ENCODE data around the gene CERCAM. TPM values are rescaled to one million over a fixed set of nuclear protein-coding genes. Genes with fewer than 3 reads are reported as not detected.

Gene CERCAM
- total RNA-seq, 1 donor, result 74.9 TPM

- TF ChIP-seq, protein P1, sequence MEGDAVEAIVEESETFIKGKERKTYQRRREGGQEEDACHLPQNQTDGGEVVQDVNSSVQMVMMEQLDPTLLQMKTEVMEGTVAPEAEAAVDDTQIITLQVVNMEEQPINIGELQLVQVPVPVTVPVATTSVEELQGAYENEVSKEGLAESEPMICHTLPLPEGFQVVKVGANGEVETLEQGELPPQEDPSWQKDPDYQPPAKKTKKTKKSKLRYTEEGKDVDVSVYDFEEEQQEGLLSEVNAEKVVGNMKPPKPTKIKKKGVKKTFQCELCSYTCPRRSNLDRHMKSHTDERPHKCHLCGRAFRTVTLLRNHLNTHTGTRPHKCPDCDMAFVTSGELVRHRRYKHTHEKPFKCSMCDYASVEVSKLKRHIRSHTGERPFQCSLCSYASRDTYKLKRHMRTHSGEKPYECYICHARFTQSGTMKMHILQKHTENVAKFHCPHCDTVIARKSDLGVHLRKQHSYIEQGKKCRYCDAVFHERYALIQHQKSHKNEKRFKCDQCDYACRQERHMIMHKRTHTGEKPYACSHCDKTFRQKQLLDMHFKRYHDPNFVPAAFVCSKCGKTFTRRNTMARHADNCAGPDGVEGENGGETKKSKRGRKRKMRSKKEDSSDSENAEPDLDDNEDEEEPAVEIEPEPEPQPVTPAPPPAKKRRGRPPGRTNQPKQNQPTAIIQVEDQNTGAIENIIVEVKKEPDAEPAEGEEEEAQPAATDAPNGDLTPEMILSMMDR (IDR thresholded peaks at IDR 0.05; ENCODE audit: insufficient read depth, low read length), result no peak
- DNase-seq (ENCODE audit: low read depth), result no peak
- H3K4me3 ChIP-seq (ENCODE audit: low read depth, low read length), result no peak overlapping the region
Observed at GRCh38 chr9:128424268-128424780, 3.7 kb downstream of the CERCAM start.

GRCh38 chr9:128428644-128429512 lies 8.2 kb downstream of the CERCAM start:
- no peak overlapping the region for H3K4me3 ChIP-seq (ENCODE audit: low read depth, low read length)
- TF ChIP-seq, protein P1 (IDR thresholded peaks at IDR 0.05; ENCODE audit: insufficient read depth, low read length), result no peak
- no peak for DNase-seq (ENCODE audit: low read depth)

- DNase-seq (ENCODE audit: low read depth), result no peak
- TF ChIP-seq, protein P1 (IDR thresholded peaks at IDR 0.05; ENCODE audit: insufficient read depth, low read length), result no peak
- H3K4me3 ChIP-seq (ENCODE audit: low read depth, low read length), result no peak overlapping the region
Observed at GRCh38 chr9:128429513-128430086, 8.9 kb downstream of the CERCAM start.

DNA sequence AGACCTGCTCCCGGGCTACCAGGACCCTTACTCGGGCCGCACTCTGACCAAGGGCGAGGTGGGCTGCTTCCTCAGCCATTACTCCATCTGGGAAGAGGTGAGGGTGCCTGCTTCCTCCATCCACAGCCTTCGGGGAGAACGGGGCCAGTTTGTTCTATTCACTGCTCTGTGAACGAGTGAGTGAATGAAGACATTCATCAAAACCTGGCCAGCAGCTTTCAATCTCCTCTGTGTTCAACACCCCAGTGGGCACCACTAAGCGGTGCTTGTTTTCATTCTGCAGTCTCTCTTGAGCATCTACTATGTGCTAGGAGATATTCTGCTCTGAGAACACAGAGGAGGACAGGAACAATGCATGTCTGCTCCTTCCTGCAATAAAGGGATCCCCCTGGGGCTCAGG lies 10.6 kb downstream of the CERCAM start:
- DNase-seq (ENCODE audit: low read depth), result no peak
- TF ChIP-seq, protein P1 (IDR thresholded peaks at IDR 0.05; ENCODE audit: insufficient read depth, low read length), result no peak
- no peak overlapping the region for H3K4me3 ChIP-seq (ENCODE audit: low read depth, low read length)

GRCh38 chr9:128434340-128434739 lies 13.7 kb downstream of the CERCAM start:
- TF ChIP-seq, protein P1 (IDR thresholded peaks at IDR 0.05; ENCODE audit: insufficient read depth, low read length), result no peak
- no peak overlapping the region for H3K4me3 ChIP-seq (ENCODE audit: low read depth, low read length)
- DNase-seq (ENCODE audit: low read depth), result no peak

DNA sequence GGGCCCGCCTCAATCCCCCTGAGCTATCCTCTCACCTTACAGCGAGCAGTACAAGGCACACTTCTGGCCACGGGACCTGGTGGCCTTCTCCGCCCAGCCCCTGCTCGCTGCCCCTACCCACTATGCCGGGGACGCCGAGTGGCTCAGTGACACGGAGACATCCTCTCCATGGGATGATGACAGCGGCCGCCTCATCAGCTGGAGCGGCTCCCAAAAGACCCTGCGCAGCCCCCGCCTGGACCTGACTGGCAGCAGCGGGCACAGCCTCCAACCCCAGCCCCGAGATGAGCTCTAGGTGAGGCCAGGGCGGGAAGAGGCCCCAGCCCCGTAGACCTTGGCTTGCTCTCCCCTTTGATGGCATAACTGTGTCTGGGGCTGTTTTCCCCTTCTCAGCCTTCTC lies 15.0 kb downstream of the CERCAM start:
- TF ChIP-seq, protein P1 (IDR thresholded peaks at IDR 0.05; ENCODE audit: insufficient read depth, low read length), result no peak
- no peak overlapping the region for H3K4me3 ChIP-seq (ENCODE audit: low read depth, low read length)
- DNase-seq (ENCODE audit: low read depth), result no peak
